ENCODE results near the gene CYP17A1.

Gene CYP17A1

GRCh38 chr10:102791754-102792395 lies 45.3 kb downstream of the CYP17A1 start:
- Histone ChIP-seq H3K9ac (ENCODE audit: low read length) (no peak overlapping the region), H3K27me3 (ENCODE audit: low read length) (no peaks in the 10 kb centered on the region), H3K9me2 (replicated peaks; ENCODE audit: insufficient read depth, low read length) (no peaks in the 10 kb centered on the region), H4K20me1 (ENCODE audit: low read depth, low read length) (no peaks in the 10 kb centered on the region), H3K9me3 (ENCODE audit: insufficient read depth, low read length) (no peaks in the 10 kb centered on the region), H3K79me2 (ENCODE audit: insufficient read depth, low read length) (peaks cover 31% of the 10 kb centered on the region), H2AFZ (ENCODE audit: low read depth, low read length, severe bottlenecking) (no peak overlapping the region), H3K27ac (ENCODE audit: low read depth, low read length) (no peak overlapping the region), H3K4me3 (ENCODE audit: insufficient read depth, low read length, poor library complexity, severe bottlenecking) (no peak overlapping the region), H3K36me3 (ENCODE audit: low read length) (no peaks in the 10 kb centered on the region), H3K4me2 (ENCODE audit: low read depth, low read length, poor library complexity, severe bottlenecking) (no peak overlapping the region), H3F3A (ENCODE audit: insufficient read depth) (no peaks in the 10 kb centered on the region; the same call in 1 of the 2 replicates)
- TF ChIP-seq EZH2phosphoT487 (conservative IDR thresholded peaks at IDR 0.05; ENCODE audit: low read length) = no peak
- no peak for TF ChIP-seq CTCF (IDR thresholded peaks at IDR 0.05; ENCODE audit: insufficient read depth, low read length, poor library complexity, severe bottlenecking)

- no peak overlapping the region for H3K4me2 ChIP-seq (ENCODE audit: low read depth, low read length, poor library complexity, severe bottlenecking)
- H4K20me1 ChIP-seq (ENCODE audit: low read depth, low read length) = no peaks in the 10 kb centered on the region
- no peak overlapping the region for H3K9ac ChIP-seq (ENCODE audit: low read length)
- no peaks in the 10 kb centered on the region for H3K27me3 ChIP-seq (ENCODE audit: low read length)
- H3K79me2 ChIP-seq (ENCODE audit: insufficient read depth, low read length) = peaks cover 27% of the 10 kb centered on the region
- H3F3A ChIP-seq (ENCODE audit: insufficient read depth) = no peaks in the 10 kb centered on the region
- no peak for TF ChIP-seq CTCF (IDR thresholded peaks at IDR 0.05; ENCODE audit: insufficient read depth, low read length, poor library complexity, severe bottlenecking)
- no peak for TF ChIP-seq EZH2phosphoT487 (conservative IDR thresholded peaks at IDR 0.05; ENCODE audit: low read length)
- H3K9me2 ChIP-seq (replicated peaks; ENCODE audit: insufficient read depth, low read length) = no peaks in the 10 kb centered on the region
- H3K27ac ChIP-seq (ENCODE audit: low read depth, low read length) = no peak overlapping the region
- no peaks in the 10 kb centered on the region for H3K9me3 ChIP-seq (ENCODE audit: insufficient read depth, low read length)
- no peak overlapping the region for H2AFZ ChIP-seq (ENCODE audit: low read depth, low read length, severe bottlenecking)
- no peaks in the 10 kb centered on the region for H3K36me3 ChIP-seq (ENCODE audit: low read length)
- H3K4me3 ChIP-seq (ENCODE audit: insufficient read depth, low read length, poor library complexity, severe bottlenecking) = no peak overlapping the region
Measured at GRCh38 chr10:102785818-102786217, 51.4 kb downstream of the CYP17A1 start.

DNA sequence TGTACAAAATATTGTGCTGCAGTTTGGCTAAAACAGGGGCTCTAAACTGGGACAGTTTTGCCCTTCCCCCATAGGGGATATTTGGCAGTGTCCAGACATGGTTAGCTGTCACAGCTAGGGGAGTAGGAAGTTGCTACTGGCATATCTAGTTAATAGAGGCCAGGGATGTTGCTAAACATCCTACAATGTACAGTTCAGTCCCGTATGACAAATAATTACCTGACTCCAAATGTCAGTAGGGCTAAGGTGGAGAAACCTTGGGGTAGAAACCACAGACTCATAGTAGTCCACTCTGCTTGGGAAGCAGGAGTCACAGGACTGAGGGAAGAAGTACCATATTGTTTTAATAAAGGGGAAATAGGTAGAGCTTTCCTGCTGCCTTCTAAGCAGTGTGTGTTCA lies 53.6 kb downstream of the CYP17A1 start:
- no peaks in the 10 kb centered on the region for H4K20me1 ChIP-seq (ENCODE audit: low read depth, low read length)
- no peak overlapping the region for H2AFZ ChIP-seq (ENCODE audit: low read depth, low read length, severe bottlenecking)
- no peaks in the 10 kb centered on the region for H3K9me3 ChIP-seq (ENCODE audit: insufficient read depth, low read length)
- peaks cover 27% of the 10 kb centered on the region for H3K79me2 ChIP-seq (ENCODE audit: insufficient read depth, low read length)
- no peaks in the 10 kb centered on the region for H3K9me2 ChIP-seq (replicated peaks; ENCODE audit: insufficient read depth, low read length)
- H3K27me3 ChIP-seq (ENCODE audit: low read length) = no peaks in the 10 kb centered on the region
- H3K4me3 ChIP-seq (ENCODE audit: insufficient read depth, low read length, poor library complexity, severe bottlenecking) = no peak overlapping the region
- H3K4me2 ChIP-seq (ENCODE audit: low read depth, low read length, poor library complexity, severe bottlenecking) = no peak overlapping the region
- H3K27ac ChIP-seq (ENCODE audit: low read depth, low read length) = no peak overlapping the region
- TF ChIP-seq EZH2phosphoT487 (conservative IDR thresholded peaks at IDR 0.05; ENCODE audit: low read length) (no peak), CTCF (IDR thresholded peaks at IDR 0.05; ENCODE audit: insufficient read depth, low read length, poor library complexity, severe bottlenecking) (no peak)
- H3F3A ChIP-seq (ENCODE audit: insufficient read depth) = no peaks in the 10 kb centered on the region
- H3K36me3 ChIP-seq (ENCODE audit: low read length) = no peaks in the 10 kb centered on the region
- H3K9ac ChIP-seq (ENCODE audit: low read length) = no peak overlapping the region

All from SU-DHL-6 (cell line).